Measurements from ENCODE around the gene TET1.
"Not testable (repeated sequence)": the region's sequence is repeated elsewhere in the genome, so short reads cannot be mapped to it uniquely, and the experiment has no call there.

The TET1 gene

DNA sequence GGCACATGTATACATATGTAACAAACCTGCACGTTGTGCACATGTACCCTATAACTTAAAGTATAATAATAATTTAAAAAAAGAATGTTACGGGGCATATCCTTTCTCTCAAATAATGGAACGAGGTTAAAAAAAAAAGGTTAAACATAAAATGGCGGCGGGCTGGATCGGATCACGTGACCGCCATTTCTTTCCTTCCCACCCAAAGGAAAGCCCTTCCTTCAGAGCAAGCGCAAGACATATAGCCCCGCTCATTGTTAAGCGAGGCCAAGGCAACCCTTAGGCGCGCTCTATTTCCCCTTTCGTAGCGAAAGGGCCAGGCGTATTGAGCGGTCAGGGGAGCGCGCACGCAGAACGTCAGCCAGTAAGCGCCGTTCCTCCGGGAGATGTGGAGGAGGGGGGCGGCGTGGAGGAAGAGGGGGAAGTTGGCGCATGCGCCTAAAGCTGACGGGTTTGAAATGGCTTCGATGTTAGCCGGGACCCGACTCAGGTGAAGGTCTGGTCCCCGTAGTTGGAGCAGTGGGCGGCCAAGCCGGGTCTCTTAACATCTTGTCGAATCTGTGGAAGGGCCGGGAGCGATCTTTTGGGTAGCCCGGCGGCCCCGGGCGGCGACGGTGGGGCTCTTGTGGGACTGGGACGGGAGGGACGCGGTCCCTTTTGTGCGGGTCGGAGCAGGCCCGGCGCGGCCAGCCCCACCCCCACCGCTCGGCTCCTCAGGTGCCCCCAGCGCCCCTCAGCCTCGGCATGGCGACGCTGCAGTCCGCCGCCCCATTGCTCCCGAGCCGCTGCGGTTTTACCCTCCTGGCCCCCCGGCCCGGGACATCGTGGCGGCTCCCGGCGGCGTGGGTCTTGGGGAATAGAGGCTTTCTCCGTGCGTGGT is 160.9 kb downstream of the TET1 start, which contains the start of gene CCAR1:
CCAR1 (plus strand) TSS at position 447 of the 880 bp plus-strand sequence. CDS start 1,266 bp downstream, outside the sequence.
- peak; percentile 96 for DNase-seq

DNA sequence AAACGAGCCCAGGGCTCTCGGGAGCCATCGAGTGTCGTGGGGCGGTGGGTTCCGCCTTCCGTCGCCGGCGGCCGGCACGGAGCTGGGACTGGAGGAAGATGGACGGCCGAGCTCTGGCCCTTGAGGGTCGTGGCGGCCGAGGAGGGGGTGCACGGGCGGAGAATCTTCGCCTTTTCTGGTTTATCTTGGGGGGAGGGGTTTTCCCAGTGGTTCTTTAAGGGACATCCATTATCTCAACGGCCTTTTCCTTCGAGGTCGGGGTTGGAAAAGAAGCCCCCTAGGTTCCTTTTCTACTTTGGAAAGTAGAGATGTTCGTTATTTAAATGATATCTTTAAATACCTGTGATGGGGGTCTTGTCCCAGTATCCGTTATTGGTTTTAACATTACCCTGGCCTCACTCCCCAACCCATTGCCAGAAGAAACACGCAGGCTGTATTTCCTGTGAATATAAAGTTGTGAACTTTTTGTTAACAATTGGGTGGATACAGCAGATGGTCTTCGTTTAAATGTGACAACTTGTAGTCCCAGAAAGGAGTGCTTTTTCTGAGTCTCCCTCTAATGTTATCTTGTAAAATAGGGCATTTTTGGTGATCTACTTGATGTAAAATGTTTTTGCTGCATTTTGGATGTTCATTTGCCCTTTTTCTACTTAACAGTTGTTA is 161.7 kb downstream of the TET1 start:
- peak; percentile 22 for DNase-seq

DNA sequence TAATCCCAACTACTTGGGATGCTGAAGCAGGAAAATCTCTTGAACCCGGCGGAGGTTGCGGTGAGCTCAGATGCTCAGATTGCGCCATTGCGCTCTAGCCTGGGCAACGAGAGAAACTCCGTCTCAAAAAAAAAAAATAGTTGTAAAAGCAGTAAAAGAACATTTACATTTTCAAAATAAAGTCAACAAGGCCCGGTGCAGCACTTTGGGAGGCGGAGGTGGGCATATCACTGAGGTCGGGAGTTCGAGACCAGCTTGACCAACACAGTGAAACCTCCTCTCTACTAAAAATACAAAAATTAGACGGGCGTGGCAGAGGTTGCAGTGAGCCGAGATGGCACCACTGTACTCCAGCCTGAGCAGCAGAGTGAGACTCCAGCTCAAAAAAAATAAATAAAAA is 164.9 kb downstream of the TET1 start:
- DNase-seq = no peak

DNA sequence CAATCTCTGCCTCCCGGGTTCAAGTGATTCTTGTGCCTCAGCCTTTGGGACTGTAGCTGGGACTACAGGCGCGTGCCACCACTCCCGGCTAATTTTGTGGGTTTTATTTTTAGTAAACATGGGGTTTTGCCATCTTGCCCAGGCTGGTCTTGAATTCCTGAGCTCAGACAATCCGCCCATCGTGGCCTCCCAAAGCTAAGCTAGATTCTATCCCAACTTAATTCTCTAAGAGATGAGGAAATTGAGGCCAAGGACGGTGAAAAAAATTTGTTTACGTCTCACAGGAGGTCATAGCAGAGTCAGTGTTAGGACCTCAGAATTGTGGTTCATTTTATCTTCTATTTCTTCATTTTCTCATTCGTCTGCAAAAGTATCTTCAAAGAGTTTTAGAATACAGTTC is 167.0 kb downstream of the TET1 start:
- no peak for DNase-seq

DNA sequence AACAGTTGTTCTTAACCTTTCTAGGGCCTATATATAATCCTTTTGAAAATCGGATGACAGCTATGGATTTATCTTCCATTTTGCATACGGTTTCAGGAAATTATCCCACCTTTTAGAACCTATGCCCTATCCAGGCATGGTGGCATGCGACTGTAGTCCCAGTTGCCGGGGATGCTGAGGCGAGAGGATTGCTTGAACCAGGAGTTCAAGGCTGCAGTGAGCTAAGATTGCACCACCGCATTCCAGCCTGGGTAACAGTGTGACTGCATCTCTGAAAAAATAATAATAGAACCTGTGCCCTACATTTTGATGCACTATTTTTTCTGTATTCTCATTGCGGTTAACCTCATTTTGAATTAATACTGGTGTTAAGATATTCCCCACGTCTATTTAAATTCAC is 172.5 kb downstream of the TET1 start:
- DNase-seq = no peak

DNA sequence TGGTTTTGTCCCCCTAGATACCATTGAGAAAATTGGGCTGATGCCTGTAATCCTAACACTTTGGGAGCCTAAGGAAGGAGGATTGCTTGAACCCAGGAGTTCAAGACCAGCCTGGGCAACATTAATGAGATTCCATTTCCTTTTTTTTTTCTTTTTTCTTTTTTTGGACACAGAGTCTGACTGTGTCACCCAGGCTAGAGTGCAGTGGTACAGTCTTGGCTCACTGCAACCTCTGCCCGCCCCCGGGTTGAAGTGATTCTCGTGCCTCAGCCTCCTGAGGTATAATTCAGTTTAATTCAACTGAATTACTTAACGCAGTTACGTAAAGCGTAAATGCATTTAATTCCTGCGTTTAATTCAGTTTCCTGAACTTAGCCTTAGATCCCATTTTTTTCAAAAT is 174.2 kb downstream of the TET1 start:
- no peak for DNase-seq

DNA sequence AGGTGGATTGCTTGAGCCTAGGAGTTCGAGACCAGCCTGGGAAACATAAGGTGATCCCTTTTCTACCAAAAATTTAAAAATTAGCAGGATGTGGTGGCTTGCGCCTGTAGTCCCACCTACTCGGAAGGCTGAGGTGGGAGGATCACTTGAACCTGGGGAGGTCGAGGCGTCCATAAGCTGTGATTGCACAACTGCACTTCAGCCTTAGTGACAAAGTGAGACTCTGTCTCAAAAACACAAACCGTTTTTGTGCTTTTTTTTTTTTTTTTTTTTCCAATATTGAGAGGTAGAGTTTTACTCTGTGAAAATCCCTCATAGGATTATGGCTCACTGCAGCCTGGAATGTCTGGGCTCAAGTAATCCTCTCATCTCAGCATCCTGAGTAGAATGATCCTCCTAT is 175.0 kb downstream of the TET1 start:
- no peak for DNase-seq

DNA sequence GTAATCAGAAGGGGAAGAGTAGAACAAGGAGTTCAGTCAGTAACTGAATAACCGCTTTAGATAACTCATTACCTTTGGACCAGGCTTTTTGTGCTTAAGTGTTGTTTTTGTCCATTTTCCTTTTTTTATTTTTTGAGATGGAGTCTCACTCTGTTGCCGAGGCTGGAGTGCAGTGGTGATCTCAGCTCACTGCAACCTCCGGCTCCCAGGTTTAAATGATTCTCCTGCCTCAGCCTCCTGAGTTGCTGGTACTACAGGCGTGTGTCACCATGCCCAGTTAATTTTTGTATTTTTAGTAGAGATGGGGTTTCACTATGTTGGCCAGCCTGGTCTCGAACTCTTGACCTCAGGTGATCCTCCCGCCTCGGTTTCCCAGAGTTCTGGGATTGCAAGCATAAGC is 175.6 kb downstream of the TET1 start:
- DNase-seq = not testable (repeated sequence)

DNA sequence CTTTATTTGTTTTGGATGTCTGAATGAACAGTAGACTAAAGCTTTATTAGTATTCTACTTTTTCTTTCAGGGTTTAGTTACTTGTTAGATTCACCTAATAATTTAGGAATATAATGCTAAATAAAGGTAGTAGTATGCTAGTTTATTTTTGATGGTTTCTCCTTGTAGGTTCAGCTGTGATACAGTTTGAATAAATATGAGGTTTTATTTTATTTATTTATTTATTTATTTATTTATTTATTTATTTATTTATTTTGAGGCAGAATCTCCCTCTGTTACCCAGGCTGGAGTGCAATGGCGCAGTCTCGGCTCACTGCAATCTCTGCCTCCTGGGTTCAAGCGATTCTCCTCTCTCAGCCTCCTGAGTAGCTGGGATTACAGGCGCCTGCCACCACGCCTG is 180.5 kb downstream of the TET1 start:
- not testable (repeated sequence) for DNase-seq

DNA sequence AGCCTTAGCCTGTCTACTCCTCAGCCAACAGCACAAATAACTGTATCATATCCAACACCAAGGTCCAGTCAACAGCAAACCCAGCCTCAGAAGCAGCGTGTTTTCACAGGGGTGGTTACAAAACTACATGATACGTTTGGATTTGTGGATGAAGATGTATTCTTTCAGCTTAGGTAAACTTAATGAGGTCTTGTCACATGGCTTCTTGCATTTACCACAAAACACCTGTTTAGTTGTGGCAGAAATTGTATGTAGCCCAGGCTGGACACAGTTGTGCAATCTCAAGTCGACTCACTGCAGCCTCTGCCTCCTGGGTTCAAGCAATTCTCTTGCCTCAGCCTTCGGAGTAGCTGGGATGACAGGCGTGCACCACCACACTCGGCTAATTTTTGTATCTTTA is 182.3 kb downstream of the TET1 start:
- no peak for DNase-seq
